ENCODE results near the gene SMTNL1. TPM values are rescaled to one million over a fixed set of nuclear protein-coding genes. Genes with fewer than 3 reads are reported as not detected.
A peak's percentile ranks its signal among the peaks of the same experiment; 100 is the strongest.

The SMTNL1 gene
- total RNA-seq, 1 donor from 2014 or later = not detected

- no peak for DNase-seq (ENCODE audit: extremely low spot score, unreplicated experiment)
- no peaks in the 10 kb centered on the region for H3K36me3 Mint-ChIP-seq
- H3K9me3 Mint-ChIP-seq = no peaks in the 10 kb centered on the region
- H3K4me3 Mint-ChIP-seq = peak overlapping the region; percentile 67
- peaks cover 20% of the 10 kb centered on the region for H3K4me1 Mint-ChIP-seq (ENCODE audit: unreplicated experiment)
- peak overlapping the region; percentile 80 for H3K27ac Mint-ChIP-seq
- H3K27me3 Mint-ChIP-seq = no peaks in the 10 kb centered on the region
- peak; percentile 3 for TF ChIP-seq CTCF (conservative IDR thresholded peaks at IDR 0.05)
Measured at GRCh38 chr11:57499983-57500461, 37.4 kb upstream of the SMTNL1 start.

GRCh38 chr11:57500515-57500914 lies 36.9 kb upstream of the SMTNL1 start:
- H3K4me3 Mint-ChIP-seq = peak overlapping the region; percentile 67
- peak overlapping the region; percentile 80 for H3K27ac Mint-ChIP-seq
- peaks cover 20% of the 10 kb centered on the region for H3K4me1 Mint-ChIP-seq (ENCODE audit: unreplicated experiment)
- no peaks in the 10 kb centered on the region for H3K27me3 Mint-ChIP-seq
- no peak for DNase-seq (ENCODE audit: extremely low spot score, unreplicated experiment)
- H3K9me3 Mint-ChIP-seq = no peaks in the 10 kb centered on the region
- H3K36me3 Mint-ChIP-seq = no peaks in the 10 kb centered on the region
- no peak for TF ChIP-seq CTCF (conservative IDR thresholded peaks at IDR 0.05)

- DNase-seq (ENCODE audit: extremely low spot score, unreplicated experiment) = no peak
- H3K4me3 Mint-ChIP-seq = no peak overlapping the region
- no peak for TF ChIP-seq CTCF (conservative IDR thresholded peaks at IDR 0.05)
- no peak overlapping the region for H3K27ac Mint-ChIP-seq
- no peaks in the 10 kb centered on the region for H3K36me3 Mint-ChIP-seq
- H3K27me3 Mint-ChIP-seq = no peaks in the 10 kb centered on the region
- H3K9me3 Mint-ChIP-seq = no peaks in the 10 kb centered on the region
- peaks cover 18% of the 10 kb centered on the region for H3K4me1 Mint-ChIP-seq (ENCODE audit: unreplicated experiment)
Measured at GRCh38 chr11:57500926-57501325, 36.5 kb upstream of the SMTNL1 start.

GRCh38 chr11:57501953-57502352 lies 35.4 kb upstream of the SMTNL1 start:
- DNase-seq (ENCODE audit: extremely low spot score, unreplicated experiment) = no peak
- no peak for TF ChIP-seq CTCF (conservative IDR thresholded peaks at IDR 0.05)
- Mint-ChIP-seq H3K4me3 (peak overlapping the region; percentile 51), H3K9me3 (no peaks in the 10 kb centered on the region), H3K4me1 (ENCODE audit: unreplicated experiment) (peaks cover 14% of the 10 kb centered on the region), H3K36me3 (no peaks in the 10 kb centered on the region), H3K27me3 (no peaks in the 10 kb centered on the region), H3K27ac (no peak overlapping the region)

GRCh38 chr11:57502376-57502775 lies 35.0 kb upstream of the SMTNL1 start:
- no peaks in the 10 kb centered on the region for H3K27me3 Mint-ChIP-seq
- no peaks in the 10 kb centered on the region for H3K36me3 Mint-ChIP-seq
- no peak overlapping the region for H3K27ac Mint-ChIP-seq
- TF ChIP-seq CTCF (conservative IDR thresholded peaks at IDR 0.05) = no peak
- no peak overlapping the region for H3K4me3 Mint-ChIP-seq
- H3K4me1 Mint-ChIP-seq (ENCODE audit: unreplicated experiment) = peaks cover 14% of the 10 kb centered on the region
- no peak for DNase-seq (ENCODE audit: extremely low spot score, unreplicated experiment)
- no peaks in the 10 kb centered on the region for H3K9me3 Mint-ChIP-seq

GRCh38 chr11:57502870-57503269 lies 34.5 kb upstream of the SMTNL1 start:
- no peaks in the 10 kb centered on the region for H3K36me3 Mint-ChIP-seq
- peaks cover 14% of the 10 kb centered on the region for H3K4me1 Mint-ChIP-seq (ENCODE audit: unreplicated experiment)
- TF ChIP-seq CTCF (conservative IDR thresholded peaks at IDR 0.05) = no peak
- no peaks in the 10 kb centered on the region for H3K9me3 Mint-ChIP-seq
- no peak for DNase-seq (ENCODE audit: extremely low spot score, unreplicated experiment)
- peak overlapping the region; percentile 53 for H3K27ac Mint-ChIP-seq
- no peak overlapping the region for H3K4me3 Mint-ChIP-seq
- H3K27me3 Mint-ChIP-seq = no peaks in the 10 kb centered on the region
